Pons (tissue), 1 donor: ENCODE data around the gene CDH23.

Source experiments
- DNase-seq: peaks from one replicate; pipeline ENCODE4 v3.0.0-alpha.2; 2016; ENCODE audit warnings: low spot score

Gene CDH23

DNA sequence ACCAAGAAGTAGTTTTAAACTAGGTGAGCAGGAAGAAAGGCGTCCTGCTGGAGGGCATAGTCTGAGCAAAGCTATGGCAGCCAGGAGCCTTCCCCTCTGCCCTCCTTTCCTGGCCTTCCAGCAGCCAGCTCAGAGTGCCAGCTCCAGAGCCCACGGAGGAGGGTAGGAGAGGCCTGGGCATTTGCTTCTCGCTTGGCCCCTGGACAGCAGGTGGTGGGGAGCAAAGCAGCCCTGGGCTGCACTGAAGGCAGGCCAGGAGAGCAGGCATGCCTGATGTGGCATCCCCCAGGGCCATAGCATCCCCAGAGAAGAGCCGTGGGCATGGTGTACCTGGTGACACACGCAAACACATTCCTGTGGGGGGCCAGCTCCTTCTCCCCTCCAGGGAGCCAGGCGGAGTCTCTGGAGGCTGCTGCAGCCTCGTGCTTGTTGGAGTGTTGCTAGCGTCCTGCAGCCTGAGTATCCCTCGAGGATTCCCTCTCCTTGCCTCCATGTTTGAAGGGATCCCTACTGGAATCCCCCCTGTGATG is 43.9 kb downstream of the CDH23 start:
- DNase-seq, result no peak

DNA sequence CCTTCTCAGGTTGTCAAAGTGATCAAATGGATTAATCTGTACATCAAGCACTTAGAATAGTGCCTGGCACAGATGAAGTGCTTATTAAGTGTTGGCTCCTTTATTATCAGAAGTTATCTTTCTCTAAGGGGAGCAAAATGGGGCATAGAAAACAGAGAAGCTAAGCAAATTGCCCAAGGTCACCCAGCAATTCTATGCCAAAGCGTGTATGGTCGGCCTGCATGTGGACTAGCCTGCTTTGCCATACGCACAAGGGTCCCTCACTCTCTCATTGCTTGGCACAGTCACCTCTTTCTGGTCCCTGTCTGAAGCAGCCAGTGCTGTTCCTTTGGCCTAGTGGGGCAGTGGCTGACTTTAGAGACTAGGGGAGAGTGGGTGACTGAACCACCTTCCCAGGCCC is 45.3 kb downstream of the CDH23 start:
- DNase-seq, result no peak

DNA sequence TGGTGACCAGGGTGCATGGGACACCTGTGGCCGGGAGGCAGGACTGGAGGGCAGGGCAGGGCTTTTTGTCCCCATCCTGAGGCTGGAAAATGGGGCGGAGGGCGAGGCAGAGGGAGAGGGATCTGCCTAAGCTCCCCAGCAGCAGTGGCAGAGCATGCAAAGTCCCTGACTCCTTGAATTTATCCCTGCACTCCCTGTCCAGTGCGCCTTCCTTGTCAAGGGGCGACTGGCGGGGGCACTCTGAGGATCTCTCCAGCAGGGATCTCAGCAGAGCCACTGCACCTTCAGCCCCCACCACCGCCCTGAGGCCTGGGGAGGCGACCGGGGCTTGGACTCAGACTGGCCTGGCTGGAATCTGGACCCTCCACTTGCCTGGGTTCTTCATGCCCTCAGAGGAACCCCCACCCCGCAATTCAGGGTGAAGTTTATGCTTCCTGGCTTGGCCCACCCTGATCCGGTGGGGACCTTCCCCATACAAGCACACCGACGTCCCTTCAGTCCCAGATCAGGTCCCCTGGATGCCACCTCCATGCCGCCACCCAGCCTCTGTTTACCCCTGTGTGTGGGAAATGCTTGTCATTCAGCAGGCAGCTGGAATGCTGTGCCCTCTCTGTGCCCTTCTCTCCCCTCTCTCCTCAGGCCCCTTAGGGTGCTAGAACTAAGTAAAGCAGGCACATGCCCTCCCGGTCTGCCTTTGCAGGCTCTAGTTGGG is 46.3 kb downstream of the CDH23 start:
- no peak for DNase-seq

DNA sequence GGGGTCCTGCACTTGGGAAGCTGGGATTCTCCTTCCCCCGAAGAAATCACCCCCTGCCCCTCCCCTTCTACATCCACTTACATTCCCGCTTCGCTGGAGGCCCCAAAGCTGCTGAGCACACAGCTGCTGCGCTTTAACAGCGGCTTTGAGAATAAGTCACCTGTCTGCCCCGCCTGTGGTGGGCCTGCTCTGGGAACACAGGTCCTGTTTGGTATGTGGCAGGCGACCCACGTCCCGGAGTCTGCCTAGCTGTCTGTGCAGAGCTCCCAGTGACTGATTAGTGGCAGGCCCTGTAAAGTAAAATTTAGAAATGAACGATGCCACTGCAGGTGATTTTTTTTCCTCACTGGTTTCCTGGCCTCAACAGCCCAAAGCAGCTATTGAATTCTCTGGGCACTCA is 47.0 kb downstream of the CDH23 start:
- DNase-seq, result no peak

DNA sequence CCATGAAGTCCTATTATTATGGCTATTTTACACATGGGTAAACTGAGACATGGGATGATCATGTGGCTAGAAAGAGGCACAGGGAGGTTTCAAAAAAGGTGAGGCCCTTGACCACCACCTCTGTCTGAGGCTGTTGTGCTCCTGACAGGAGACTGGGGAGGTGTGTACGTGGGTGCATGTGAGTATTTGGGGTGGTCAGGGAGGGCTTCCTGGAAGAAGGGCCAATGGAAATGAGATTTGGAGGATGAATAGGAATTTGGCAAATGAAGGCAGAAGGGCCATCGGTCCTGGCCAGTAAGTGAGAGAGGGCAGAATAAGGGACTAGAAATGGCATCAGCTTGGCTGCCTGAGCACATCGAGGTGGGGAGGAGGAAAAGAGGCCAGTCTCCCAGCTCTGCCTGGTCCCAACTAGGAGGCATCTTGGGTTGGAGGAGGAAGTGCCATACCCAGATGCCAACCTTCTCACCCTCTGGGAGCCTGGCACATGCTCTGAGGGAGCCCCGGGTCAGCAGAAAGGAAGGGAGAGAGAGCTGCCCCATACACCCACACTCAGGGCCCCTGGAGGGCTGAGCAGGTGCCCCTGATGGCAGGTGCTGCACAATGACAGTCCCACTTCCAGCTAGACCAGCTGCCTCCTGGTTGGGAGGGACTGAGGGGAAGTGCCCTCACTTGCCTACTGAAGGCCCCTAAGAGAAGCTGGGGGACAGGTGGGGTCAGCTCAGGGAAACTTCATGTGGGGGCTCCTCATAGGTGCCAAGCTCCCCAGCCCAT is 47.7 kb downstream of the CDH23 start:
- no peak for DNase-seq

DNA sequence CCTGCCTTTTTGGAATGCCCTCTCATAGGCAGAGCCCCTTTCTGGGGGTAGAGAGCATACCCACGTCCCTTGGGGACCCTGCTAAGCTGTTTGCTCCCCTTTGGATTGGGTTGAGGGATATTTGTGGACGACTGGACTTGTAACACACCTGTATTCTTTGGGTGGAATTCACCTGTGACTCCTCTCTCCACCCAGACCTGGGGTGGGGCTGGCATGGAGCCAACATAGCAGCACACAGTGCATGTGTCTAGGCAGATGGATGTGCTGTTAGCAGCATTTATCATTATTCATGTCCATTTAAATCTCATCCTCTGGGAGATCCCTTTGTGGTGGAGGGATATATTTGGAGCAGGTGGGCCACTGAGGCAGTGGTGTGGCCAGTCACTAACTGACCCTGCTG is 51.0 kb downstream of the CDH23 start:
- DNase-seq, result no peak

DNA sequence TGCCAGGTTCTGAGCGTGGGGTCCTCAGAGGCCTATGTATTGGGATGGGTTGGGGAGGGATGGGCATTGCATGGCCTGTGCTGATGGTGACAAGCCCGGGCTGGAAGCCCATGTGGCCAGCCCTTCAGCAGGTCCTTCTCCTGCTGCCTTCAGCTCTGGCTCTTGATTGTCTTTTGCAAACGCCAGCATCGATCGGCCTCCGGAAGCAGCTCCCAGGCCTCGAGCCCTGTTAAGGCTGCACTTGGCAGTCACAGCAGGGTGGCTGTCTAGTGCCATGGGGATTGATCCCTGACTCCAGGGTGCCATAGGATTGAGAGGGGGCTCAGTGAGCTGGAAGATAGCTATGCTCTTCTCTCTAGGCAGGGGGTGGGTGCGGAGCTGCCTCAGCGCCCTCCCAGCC is 51.4 kb downstream of the CDH23 start:
- DNase-seq, result no peak

DNA sequence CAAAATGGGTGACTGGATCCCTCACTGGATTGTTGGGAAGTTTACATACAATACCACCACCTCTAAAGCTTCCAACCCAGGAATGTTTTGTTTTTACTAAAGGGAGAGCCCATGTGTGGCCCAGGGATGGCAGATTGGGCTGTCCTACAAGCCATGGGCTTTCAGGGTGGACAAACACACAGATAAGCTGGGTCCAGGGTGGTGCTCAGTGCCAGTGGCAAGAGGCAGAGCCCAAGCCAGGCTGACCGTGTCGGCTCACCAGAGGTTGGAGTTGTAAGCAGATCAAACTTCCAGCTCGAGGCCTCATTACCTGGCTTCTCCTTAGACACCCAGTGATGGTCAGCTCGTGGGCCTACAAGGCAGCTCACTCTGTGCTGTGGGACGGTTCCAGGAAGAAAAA is 52.3 kb downstream of the CDH23 start:
- DNase-seq, result no peak

DNA sequence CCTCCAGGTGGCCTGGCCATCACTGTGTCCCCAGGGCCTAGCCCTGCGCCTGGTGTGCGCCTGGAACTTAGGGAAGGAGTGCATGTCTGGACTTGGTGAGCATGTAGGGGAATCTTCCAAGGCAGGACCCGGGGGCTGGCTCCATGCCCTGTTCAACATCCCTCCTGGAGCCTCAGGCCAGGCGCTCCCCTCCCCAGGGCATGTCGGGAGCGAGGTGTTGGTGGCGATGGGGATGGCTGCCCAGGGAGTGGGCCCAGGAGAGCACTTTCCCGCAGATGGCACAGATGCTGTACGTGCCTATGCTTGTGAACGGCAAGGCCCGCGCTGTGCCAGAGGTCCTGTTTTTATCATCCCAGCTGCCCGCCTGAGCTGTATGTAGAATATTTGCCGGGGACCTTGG is 55.0 kb downstream of the CDH23 start:
- no peak for DNase-seq

DNA sequence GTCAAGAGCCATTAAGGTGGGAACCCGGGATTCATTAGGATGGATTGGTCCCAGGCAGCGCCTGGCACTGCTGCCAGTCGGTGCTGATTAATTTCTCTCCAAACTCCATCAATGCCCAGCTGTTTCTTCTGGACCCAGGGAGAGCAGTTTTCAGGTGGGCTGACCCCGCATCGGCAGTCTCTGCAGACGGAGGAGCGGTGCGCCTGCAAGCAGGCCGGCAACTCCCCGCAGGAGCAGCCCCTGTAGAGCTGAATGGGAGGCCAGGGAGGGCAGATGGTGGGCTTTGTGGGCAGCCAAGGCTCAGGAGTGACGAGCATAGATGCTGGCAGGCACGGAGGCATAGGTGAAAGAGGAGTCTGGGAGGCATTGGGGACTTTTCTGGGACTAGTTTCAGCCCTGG is 56.5 kb downstream of the CDH23 start:
- DNase-seq, result no peak

DNA sequence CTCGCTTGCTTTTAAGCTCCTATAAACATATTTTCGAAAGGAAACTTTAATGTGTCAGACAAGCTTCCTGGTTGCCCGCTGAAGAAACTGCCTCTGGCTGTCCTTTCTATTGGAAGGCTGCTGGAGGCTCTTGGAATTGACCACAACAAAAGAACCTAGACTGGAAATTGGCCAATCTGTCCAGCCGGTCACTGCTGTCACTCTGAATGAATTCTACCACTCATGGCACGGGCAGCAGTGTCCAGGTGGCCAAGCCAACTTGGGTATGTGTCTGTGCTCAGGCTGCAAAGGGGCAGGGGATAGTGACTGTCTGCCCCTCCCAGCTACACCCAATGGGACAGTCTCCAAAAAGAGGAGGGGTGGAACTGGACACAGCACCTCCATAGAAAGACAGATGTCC is 57.6 kb downstream of the CDH23 start:
- no peak for DNase-seq

DNA sequence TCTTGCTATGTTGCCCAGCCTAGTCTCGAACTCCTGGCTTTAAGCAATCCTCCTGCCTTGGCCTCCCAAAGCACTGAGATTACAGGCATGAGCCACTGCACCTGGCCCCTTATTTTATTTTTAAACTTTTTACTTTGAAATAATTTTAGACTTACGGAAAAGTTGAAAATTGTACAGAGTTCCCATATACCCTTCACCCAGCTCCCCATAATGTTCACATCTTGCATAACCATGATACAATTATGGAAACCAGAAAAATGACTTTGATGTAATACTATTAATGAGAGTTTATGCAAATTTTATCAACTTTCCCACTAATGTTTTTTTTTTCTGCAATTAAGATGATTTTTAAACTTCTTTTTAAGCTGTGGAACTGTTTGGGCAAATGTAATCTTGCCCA is 58.3 kb downstream of the CDH23 start:
- DNase-seq, result no peak

DNA sequence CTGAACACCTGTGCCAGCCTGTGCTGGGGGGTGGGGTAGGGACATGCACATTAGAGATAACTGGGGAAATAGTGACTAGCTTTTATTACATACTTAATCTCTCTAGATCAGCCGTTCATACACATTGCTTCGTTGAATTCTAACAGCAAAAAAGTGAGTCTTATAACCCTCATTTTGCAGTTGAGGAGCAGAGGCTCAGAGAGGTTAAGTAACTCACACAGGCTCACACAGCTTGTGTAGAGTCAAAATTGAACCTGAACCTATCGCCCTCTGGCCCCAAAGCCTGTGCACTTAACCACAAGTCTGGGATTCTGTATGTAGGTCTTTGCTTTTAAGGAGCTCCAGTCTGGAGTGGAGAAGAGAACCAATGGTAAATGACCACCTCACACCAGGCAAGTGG is 59.9 kb downstream of the CDH23 start:
- DNase-seq, result no peak

DNA sequence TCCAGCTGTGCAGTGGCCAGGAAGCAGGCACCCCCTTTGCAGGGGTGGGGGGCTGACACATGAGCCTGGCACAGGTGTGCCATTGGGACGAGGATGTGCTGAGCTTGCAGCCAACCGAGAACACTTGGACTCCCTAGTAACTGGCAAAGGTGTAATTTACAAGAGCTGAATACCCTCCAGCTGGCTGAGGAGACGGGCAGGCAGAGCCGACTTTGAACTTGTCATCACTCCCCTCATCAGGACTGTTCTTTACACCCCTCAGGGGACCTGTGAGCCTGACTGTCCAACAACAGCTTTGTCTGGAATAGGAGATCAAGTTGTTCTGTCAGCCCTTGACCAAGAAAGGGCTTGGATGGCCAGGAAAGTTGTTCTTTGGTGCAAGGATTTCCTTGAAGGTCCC is 61.2 kb downstream of the CDH23 start:
- no peak for DNase-seq

DNA sequence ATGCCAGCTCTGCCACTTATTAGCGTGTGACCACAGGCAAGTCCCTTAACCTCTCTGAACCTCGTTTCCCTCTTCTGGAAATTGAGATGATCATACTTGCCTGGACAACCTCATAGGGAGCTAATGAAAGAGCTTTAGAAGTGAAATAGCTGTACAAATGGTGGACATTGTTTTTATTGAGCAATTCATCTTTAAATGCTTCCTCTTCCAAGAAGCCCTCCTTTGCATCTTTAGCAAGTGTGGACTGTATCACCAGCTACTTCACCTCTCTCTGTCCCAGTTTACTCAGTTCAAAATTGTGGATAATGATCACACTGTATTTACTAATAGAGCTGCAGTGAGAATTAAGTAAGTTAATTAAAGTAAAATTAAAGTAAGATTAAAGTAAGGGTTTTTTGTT is 61.7 kb downstream of the CDH23 start:
- no peak for DNase-seq

DNA sequence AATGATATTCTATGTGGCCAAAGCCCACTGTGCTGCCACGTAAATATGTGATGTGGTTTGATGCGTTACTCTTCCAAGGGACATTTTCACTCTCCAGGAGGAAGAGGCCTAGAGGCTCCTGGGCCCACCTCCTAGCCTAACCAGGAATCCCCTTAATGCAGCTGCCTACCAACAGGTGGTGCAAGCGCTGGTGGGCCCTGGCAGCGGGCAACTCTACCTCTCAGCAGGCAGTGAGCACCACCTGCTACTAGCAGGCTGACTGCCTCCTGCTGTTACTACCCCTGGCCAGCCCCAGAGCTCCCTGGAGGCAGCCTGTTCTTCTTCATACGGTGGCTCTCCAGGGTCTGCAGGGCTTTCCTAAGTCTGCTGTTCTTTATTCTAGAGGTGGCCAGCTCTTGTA is 62.8 kb downstream of the CDH23 start:
- no peak for DNase-seq

DNA sequence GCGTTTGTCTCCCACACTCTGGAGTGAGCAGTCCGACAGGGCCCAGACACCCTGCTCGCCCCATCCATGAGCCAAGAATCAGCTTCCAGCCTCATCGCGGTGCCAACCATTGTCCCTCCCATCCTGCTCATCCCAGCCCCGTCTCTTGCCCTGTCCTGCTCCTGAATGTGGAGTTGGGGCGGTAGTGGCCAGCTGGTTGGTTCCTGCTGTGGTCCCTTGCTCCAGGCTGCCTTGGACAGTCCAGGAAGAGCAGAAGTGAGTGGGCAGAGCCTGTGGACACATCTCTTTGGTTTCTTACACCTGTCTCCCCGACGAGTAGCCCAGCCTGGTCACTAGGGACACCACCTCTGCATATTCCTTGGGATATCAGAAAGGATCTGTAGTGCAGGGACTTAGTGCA is 63.9 kb downstream of the CDH23 start:
- no peak for DNase-seq

DNA sequence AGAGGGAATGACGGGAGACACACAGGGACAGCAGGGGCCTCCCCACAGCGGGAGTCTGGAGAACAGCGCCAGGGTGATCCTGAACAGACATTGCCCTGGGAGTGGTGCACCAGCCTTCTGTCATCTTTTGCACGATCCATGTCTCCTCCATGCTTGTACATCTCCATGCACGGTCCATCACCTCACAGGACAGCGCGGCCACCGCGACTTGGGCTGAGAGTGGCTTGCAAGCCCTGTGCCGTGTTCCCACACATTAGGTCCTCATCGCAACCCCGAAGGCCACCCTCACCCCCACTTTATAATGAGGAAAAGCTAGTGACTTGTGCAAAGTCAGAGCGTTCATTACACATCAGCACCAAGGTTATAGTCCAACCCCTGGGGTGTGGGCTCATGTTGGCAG is 64.7 kb downstream of the CDH23 start:
- DNase-seq, result no peak

DNA sequence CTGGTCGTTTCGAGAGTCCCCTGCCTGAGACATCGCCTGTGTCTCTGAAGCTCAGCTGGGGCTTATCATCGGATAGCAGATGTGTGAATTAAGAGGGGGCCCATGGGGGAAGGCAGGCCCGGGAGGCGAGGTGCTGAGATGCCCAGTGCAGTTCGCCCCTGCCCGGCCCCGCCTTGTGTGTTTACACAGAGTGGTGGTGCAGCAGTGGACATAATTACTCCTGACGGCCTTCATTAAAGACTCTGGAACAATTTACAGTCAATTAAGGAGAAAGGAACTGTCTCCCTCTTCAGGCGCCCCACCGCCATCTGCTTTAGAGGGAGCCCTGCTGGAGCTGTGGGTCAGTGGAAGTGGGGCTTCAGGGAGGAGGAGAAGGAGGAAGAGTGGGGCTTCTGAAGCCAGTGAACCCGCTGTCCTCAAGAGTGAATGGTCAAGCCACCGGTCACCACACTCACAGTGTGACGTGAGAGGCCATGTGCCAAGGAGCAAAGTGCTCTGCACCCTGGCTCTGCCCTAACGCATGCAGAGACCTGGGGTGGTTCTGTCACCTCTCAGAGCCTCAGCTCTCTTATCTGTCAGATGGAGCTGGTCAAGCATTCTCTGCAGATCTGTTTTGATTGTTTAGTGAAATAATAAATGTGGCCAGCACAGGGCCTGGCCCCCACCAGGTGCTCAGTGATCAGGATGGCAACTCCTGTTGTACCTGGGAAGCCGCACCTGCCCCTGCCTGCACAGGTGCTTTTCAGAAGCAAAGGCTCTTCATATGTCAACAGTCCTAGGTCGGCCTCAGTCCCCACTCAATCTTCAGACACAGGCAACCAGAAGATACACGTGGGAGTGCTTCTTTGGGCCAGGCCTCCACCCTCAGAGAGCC is 65.6 kb downstream of the CDH23 start:
- DNase-seq, result no peak

DNA sequence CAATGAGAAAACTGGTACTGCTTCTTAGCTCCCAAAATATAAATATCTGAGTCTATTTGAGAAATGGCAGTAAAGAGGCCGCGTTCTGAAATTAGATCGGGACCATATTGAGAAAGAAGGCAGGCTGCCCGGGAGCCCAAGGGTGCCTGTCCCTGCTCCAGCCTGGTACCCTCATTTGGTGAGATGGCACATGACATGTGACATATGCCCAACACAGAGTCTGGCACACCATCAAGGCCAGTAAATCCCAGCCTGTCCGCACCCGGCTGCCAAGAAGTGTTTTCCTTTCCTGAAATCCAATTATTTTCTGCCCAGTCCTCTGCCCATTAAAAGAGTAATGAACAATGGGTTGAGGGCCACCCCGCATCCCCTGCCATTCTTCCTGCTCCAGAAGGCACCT is 66.4 kb downstream of the CDH23 start:
- no peak for DNase-seq

DNA sequence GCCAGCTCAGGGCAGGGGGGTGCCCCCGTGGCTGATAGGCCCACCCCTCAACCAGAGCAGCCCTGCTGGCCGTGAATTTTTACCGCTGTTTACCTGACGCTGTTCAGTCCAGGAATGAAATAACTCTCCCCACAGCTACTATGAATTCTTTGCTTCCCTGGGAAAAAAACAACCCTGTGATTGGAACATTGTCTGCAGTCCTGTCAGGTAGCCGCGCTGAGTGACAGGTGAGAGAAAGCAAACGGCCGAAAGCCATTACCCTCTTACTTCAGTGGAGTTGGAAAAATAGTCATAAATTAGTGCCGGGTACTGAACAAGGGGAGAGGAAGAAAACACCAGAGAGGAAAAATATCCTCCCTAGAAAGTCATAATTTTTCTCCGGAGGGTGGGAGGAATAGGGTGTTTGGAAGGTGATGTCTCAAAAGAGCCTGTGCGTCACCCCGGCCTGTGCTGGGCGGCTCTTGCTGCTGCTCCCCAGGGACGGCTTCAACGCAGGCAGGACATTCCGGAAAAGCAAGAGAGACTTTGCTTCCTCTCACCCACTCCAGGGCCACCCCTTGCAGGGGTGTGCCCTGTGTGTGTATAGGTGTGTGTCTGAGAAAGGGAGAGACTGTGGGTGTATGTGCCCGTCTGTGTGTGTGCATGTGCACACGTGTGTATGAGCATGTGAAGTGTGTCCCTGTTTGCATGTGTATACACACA is 69.0 kb downstream of the CDH23 start:
- no peak for DNase-seq

DNA sequence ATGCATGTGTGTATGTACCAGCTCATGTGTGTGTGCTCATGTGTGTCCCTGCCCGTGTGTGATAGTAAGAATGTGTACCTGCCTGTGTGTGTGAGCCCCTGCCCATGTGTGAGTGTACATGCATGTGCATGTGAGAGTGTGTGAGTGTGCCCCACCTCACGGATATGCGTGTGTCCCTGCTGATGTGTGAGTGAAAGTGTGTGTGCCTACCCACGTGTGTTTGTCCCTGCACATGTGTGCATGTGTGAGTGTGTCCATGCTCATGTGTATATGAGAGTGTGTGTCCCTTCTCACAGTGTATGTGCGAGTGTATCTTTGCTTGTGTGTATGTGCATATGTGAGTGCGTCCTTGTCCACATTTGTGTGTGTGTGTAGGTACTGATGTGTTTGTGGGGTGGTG is 69.6 kb downstream of the CDH23 start:
- DNase-seq, result no peak
